ENCODE results near the gene SMYD4.
A peak's percentile ranks its signal among the peaks of the same experiment; 100 is the strongest.
"Not testable (repeated sequence)": the region's sequence is repeated elsewhere in the genome, so short reads cannot be mapped to it uniquely, and the experiment has no call there.

The SMYD4 gene

DNA sequence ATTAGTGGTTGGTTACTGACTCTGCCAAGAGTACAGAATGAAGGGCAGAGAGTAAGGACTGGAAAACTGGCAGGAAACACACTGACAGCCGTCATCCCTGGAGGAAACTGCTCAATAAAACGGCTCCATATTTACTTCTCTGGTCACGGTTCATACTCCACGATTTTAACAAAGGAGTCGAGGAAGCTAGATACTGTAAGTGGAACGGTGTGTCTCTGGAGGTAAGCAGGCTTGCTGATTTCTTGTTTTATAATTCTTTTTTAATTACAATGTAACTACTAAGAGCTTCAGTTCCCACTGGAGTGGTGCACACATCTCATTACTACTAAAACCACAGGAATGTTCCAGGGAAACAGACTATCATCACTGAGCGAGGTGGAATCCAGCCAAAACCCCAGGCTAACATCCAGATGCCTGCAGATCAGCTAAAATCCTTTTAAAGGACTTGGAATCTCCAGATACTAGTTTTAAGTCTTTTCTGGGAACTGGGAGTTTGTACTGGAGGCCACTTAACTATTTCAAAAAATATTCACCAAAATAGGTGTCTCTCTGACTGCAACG is 50.1 kb downstream of the SMYD4 start:
- no peak for DNase-seq

- DNase-seq, result no peak
These were observed 52.8 kb downstream of the SMYD4 start for GRCh38 chr17:1776857-1777256.

GRCh38 chr17:1776328-1776727 is 53.4 kb downstream of the SMYD4 start:
- DNase-seq, result no peak

DNA sequence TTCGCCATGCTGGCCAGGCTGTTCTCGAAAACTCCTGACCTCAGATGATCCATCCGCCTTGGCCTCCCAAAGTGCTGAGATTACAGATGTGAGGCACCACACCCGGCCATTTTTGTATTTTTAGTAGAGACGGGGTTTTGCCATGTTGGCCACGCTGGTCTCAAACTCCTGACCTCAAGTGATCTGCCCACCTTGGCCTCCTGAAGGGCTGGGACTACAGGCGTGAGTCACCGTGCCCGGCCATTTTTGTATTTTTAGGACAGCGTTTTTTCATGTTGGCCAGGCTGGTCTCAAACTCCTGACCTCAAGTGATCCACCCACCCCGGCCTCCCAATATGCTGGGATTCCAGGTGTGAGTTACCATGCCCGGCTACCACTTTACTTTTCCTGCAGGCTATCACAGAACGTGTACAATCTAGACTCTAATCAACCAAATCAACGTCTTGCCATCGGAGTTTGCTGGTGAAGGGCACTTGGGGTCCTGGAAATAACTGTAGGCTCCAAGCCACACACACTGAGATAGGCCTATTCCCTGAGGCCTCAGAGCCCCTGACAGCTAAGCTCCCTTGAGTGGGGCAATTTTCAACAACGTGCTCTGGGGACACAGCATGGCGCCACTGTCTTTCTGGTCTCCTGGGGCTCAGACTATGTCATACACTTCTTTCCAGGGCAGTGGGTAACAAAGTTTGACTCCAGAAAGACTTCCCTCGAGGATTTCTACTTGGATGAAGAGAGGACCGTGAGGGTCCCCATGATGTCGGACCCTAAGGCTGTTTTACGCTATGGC is 55.1 kb downstream of the SMYD4 start:
- DNase-seq, result no peak

- DNase-seq, result no peak
These were observed 56.0 kb downstream of the SMYD4 start for GRCh38 chr17:1773696-1774181.

GRCh38 chr17:1773000-1773695 is 56.6 kb downstream of the SMYD4 start:
- not testable (repeated sequence) for DNase-seq

DNA sequence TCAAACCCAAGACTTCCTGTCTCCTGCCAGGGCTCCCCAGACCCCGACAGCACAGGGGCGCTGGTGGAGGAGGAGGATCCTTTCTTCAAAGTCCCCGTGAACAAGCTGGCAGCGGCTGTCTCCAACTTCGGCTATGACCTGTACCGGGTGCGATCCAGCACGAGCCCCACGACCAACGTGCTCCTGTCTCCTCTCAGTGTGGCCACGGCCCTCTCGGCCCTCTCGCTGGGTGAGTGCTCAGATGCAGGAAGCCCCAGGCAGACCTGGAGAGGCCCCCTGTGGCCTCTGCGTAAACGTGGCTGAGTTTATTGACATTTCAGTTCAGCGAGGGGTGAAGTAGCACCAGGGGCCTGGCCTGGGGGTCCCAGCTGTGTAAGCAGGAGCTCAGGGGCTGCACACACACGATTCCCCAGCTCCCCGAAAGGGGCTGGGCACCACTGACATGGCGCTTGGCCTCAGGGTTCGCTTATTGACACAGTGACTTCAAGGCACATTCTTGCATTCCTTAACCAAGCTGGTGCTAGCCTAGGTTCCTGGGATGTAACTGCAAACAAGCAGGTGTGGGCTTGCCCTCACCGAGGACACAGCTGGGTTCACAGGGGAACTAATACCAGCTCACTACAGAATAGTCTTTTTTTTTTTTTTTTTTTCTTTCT is 59.8 kb downstream of the SMYD4 start:
- DNase-seq, result no peak

DNA sequence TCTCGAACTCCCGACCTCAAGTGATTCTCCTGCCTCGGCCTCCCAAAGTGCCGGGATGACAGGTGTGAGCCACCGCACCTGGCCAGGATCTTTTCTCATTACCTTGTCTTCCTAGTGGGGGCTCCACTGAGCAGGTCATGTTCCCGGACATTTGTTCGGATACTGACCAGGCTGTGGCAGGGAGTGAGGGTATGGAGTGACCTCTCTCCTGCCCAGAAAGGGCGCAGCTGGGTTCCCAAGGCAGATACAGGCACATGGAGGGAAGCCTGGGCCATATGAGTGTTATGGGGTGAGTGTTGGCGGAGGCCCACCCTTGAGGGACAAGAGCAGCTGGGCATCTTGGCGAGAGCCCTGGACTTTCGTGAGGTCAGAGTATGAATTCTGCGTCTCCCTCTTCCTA is 62.3 kb downstream of the SMYD4 start:
- DNase-seq, result no peak

- DNase-seq, result no peak
These were observed 63.1 kb downstream of the SMYD4 start for GRCh38 chr17:1766382-1767135.

DNA sequence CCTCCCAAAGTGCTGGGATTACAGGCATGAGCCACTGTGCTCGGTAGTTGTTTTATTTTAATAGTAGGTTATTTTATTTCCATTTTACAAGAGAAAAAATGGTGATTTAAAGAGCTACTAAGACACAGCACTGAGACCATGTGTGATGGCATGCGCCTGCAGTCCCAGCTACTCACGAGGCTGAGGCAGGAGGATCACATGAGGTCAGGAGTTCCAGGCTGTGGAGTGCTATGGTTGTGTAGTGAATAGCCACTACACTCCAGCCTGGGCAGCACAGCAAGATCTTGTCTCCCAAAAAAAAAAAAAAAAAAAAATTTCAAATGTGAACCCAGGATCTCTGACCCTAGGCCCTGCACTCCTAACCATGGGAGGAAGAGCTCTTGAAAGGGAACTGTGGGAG is 64.1 kb downstream of the SMYD4 start:
- no peak for DNase-seq

GRCh38 chr17:1764705-1765104 is 65.0 kb downstream of the SMYD4 start:
- DNase-seq, result not testable (repeated sequence)

DNA sequence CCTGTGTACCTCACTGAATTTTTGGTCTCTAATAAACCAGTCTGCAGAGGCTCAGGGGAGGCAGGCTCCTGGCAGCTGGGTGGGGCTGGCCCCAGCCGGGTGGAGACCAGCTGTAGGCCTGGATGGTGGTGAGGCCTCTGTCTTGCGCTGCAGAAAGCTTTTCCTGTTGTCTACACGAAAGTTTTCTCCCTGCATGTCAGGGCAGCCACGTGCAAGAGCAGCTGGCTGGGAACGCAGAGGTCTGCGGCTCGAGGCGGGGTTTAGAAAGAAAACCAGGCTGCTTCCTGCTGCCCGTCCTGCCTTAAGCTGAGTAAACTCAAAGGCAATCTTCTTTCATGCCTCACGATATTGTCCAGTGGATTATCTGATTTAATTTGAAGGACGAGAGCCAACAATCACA is 65.4 kb downstream of the SMYD4 start:
- DNase-seq, result peak; percentile 7

DNA sequence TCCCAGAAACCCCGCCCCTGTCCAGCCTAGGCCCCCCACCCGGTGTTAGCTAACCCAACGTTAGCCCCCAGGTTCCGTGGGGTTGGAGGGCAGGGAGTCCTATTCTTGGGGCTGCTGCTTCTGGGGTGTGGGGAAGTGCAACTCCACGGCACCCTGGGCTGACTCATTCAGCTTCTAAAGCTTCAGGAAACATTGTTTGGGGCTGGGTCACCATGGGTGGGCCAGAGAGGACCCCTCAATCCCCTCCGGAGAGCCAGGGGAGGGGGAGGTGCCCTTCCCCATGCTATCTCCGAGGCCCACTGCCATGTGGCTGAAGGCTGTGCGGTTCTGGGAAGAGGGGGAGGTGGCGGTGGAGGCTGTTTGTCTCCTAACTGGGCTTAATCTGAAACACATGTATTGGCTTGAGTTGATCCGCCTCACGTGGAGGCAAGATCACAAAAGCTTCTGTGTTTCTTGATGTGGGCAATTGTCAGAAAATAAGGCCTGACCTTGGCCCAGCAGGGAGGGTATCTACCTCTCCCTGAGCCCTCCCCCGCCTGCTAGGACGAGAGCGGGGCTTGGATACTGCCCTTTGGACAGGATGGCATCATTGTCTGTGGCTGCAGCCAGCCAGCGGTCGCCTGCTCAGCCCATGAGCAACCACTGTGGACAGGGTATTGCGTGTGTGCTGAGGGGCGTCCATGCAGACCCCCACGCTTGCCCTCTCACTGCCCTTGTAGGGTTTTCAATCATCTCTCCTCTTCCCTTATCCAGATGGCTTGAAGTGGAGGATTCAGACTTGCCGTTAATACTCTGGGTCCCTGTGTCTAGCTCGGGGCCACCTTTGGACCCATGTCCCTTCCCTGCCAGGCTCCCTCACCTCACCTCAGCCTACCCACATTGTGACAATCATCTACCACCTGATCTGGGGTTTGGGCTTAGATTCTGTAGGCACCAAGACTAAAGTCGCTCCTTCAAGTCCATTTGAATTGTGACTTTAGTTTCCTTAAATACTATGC is 66.5 kb downstream of the SMYD4 start:
- no peak for DNase-seq

- DNase-seq, result no peak
These were observed 67.3 kb downstream of the SMYD4 start for GRCh38 chr17:1762233-1762900.

- DNase-seq, result no peak
These were observed 70.2 kb downstream of the SMYD4 start for GRCh38 chr17:1759529-1759928.

DNA sequence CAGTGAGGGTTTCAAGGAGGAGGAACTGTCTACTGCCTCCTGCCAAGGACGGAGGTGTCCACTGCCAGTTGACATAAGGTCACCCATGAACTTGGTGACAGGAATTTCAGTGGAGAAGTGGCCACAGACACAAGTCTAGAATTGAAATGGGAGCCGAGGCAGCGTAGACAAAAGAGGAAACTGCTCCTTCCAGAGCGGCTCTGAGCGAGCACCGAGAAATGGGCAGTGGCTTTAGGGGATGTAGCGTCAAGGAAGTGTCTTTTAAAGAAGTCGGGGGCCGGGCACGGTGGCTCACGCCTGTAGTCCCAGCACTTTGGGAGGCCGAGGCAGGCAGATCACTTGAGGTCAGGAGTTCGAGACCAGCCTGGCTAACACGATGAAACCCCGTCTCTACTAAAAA is 70.9 kb downstream of the SMYD4 start:
- DNase-seq, result no peak

DNA sequence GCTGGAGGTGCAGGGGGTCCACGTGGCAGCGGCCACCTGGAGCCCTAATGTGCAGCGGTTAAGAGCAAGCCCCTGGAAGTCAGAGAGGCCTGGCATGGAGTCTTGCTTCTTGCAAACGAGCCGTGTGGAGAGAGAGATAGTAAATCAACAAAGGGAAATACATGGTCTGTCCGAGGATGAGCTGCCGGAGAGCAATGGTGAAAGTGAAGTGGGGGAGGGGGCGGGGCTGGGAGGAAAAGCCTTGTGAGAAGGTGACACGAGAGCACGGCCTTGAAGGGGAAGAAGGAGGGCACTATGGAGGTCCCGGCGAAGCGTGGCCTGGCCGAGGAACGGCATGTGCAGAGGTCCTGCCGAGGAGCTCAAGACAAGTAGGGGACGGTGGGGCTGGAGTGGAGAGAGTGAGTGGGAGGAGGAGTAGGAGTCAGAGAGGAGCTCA is 73.9 kb downstream of the SMYD4 start:
- DNase-seq, result no peak

- DNase-seq, result no peak
These were observed 74.4 kb downstream of the SMYD4 start for GRCh38 chr17:1755252-1755826.

DNA sequence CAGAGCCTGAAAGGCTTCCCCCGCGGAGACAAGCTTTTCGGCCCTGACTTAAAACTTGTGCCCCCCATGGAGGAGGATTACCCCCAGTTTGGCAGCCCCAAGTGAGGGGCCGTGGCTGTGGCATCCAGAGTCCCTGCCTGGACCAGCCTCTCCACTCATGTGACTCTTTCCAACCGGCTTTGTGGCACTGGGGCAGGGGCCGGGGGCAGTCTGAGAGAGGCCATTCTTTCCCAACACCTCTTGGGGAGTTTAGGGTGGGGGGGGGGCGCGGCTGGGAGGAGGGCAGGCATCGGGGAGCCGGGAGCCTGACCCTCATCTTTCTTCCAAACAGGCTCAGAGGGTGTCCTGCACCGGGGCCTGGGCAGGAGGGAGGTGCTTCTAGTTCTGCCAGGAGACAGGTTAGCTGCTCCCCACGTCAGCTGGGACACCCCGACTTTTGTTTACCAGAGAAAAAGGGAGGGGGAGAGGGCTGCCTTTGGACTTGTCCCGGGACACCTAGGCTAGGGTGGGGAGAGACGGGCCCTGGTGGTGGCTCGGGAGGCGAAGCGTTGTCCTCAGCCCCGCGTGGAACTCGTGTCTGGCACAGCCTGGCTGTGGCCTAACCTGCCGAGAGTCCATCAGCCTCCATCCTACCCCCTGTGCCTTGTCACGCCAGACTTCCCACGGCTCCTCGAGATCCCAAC is 75.1 kb downstream of the SMYD4 start:
- DNase-seq, result no peak
